T-helper 2 cell treated with Interferon-gamma antibody and Interleukin-4, amounts not matched to agents 100 ng/mL and 5 ng/mL, for 36 hours (primary cell): ENCODE results near the gene SIL1. TPM values are rescaled to one million over a fixed set of nuclear protein-coding genes. Genes with fewer than 3 reads are reported as not detected.
"Not testable (repeated sequence)": the region's sequence is repeated elsewhere in the genome, so short reads cannot be mapped to it uniquely, and the experiment has no call there.

Experiments used
- intact Hi-C: fragments of 100-400 bp; cut with micrococcal nuclease; formaldehyde crosslinking; loops from one replicate; pipeline ENCODE4 v1.15.1; 2023
- total RNA-seq: library from RNA; stranded (reverse); gene quantifications from 2 replicates; pipeline ENCODE4 v1.2.3, GENCODE V29; 2022

The SIL1 gene
- 18.7 and 21.6 TPM in 2 replicates for total RNA-seq

DNA sequence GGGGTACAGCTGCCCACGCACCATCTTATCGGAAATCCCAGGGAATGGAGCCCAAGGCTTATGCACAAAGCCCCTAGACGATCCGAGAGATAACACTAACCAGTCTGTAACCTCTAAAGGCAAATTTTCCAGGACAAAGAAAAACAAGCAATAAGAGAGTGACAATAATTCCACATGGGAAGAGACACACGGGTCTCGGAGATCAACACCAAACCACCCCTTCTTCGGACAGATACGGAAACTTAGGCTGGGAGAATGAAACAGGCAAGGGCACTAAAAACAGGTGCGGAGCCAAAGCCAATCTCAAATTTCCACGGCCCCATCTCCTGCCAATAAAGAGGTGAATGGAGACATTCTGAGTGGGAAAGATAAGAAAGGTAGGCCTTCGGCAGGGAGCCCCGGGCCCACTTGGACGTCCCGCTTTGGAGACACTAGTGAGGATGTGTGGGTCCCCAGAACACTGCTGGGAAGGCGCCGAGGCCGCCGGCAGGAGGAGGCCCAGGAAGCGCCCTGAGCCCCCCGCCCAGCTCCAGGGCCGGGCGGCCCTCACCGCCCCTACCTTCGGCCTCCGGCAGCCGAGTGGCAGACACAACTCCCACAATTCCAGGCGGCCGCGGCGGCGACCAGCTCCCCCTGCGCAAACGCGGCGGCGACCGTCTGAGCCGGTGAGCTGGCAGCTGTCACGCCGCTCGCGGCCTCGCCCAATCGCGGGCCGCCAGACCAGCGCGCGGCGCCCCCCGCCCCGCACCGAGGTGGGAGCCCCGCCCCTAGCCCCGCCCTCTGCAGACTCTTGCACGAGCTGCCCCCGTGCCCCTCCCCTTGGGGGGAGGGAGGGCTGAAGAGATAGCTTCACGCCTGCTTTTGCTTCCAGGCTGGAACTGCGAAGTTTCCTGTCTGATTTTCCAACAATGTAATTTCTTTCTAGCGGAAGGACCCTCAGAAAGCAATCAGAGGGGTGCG lies at the start of gene SIL1:
Gene SIL1 (minus strand): TSS at position 659 of the 960 bp plus-strand sequence. CDS start 70,525 bp downstream, outside the sequence.
- intact Hi-C loops, result loop anchor here (2.0 to 5.0 kb wide), 9 partner anchors 74 to 655 kb away; partner anchors contain the start of genes ETF1, HSPA9, MATR3 and PAIP2

GRCh38 chr5:139246394-139246793 lies 48.2 kb upstream of the SIL1 start:
- intact Hi-C loops, result no loop called here

DNA sequence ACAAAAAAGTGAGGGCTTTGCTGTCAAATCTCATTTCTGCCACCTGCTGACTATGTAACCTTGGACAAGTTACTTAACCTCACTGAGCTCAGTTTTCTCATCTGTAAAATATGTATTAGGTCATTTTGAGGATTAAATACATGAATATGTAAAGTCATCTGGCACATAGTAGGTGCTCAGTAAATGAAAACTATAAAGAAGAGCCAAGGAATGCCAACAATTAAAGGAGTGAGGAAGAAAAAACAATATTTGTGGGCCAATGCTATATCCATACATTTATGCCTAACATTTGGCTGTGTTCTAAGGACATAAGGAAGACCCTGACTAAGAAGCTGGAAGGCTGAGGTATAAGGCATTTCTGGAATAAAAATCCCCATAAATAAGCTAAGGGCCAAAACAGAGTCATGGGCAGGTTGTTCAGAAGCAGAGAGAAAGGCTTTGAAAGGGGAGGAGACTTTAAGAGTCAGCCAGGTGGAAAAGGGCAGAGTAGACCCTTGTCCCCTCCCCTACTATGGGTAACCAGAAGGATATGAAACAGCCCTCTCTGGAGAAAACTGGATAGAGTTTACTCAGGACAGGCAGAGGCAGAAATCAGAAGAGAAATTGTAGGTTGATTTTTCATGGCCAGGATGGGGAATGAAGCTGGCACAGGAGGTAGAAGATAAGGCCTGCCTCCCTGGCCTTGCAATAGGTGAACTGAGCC lies 47.6 kb upstream of the SIL1 start:
- intact Hi-C loops, result no loop called here

GRCh38 chr5:139243425-139243970 lies 45.3 kb upstream of the SIL1 start:
- intact Hi-C loops, result no loop called here

- intact Hi-C loops, result no loop called here
Observed at GRCh38 chr5:139241139-139241538, 43.0 kb upstream of the SIL1 start.

GRCh38 chr5:139236479-139236878 lies 38.3 kb upstream of the SIL1 start:
- intact Hi-C loops, result no loop called here

- intact Hi-C loops, result no loop called here
Observed at GRCh38 chr5:139232147-139232724, 34.1 kb upstream of the SIL1 start.

DNA sequence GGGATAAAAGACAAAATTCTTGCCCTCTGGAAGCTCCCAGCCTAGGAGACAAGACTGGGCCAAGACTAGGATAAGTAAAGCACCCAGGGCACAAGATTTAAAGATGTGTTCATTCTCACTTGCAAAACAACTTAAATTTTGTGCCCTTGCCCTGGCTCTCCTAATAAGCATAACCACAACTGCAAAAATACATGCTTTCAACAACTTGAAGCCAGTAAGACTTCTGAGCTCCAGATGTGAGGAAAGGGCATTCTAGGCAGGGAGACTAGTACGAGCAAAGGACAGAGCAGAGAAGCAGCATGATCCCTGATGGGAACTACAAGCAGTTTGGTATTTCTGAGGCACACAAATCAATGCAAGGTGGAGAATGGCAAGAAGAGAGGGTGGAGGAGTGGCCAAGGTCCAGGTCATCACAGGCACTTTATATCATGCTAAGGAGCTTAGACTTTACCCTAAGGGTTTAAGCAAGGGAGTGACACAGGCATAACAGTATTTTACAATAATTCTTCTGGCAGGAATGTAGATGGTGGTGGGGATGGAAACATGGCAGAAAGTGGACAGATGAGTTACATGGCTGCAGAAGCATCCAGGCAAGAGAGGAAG lies 30.1 kb upstream of the SIL1 start:
- intact Hi-C loops, result no loop called here

GRCh38 chr5:139226131-139226530 lies 28.0 kb upstream of the SIL1 start:
- intact Hi-C loops, result no loop called here

DNA sequence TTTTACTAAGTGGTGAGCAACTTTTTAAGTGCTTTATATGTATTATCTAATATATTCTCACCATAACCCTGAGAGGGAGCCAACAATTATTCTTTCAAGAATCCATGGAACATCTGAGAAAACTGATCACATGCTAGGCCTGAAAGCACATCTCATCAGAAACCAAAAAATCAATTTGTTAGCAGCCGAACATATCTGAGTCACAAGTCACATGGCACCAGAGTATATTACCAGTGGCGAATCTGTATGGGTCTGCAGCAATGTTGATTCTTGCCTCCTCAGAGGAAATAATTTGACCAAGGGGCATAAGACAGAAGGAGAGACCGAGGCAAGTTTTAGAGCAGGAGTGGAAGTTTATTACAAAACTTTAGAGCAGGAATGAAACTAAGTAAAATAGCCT lies 25.3 kb upstream of the SIL1 start:
- intact Hi-C loops, result no loop called here

- intact Hi-C loops, result no loop called here
Observed at GRCh38 chr5:139222346-139222745, 24.2 kb upstream of the SIL1 start.

GRCh38 chr5:139218038-139218437 lies 19.9 kb upstream of the SIL1 start:
- intact Hi-C loops, result not testable (repeated sequence)

GRCh38 chr5:139215107-139215975 lies 17.2 kb upstream of the SIL1 start:
- intact Hi-C loops, result no loop called here

- intact Hi-C loops, result no loop called here
Observed at GRCh38 chr5:139214646-139215045, 16.5 kb upstream of the SIL1 start.

DNA sequence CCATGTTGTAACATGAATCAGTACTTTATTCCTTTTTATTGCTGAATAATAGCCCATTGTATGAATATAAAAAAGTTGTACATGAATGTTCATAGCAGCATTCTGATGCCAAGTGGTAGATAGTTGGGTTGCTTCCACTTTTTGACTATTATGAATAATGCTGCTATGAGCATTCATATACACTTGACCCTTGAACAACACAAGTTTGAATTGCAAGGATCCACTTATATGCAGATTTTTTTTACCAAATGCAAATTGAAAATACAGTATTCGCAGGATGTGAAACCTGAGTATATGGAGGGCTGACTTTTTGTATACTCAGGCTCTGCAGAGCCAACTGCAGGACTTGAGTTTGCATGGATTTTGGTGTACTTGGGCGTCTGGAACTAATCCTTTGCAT lies 14.7 kb upstream of the SIL1 start:
- intact Hi-C loops, result no loop called here

GRCh38 chr5:139212486-139212885 lies 14.3 kb upstream of the SIL1 start:
- intact Hi-C loops, result no loop called here

DNA sequence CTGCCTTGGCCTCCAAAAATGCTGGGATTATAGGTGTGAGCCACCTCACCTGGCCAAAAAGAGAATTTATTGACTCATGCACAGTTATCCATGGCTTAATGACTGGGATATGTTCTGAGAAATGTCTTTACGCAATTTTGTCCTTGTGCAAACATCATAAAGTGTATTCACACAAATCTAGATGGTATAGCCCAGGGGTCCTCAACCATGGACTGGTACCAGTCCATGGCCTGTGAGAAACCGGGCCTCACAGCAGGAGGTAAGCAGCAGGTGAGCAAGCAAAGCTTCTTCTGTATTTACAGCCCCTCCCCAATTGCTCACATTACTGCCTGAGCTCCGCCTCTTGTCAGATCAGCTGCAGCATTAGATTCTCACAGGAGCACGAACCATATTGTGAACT lies 12.4 kb upstream of the SIL1 start:
- intact Hi-C loops, result no loop called here

DNA sequence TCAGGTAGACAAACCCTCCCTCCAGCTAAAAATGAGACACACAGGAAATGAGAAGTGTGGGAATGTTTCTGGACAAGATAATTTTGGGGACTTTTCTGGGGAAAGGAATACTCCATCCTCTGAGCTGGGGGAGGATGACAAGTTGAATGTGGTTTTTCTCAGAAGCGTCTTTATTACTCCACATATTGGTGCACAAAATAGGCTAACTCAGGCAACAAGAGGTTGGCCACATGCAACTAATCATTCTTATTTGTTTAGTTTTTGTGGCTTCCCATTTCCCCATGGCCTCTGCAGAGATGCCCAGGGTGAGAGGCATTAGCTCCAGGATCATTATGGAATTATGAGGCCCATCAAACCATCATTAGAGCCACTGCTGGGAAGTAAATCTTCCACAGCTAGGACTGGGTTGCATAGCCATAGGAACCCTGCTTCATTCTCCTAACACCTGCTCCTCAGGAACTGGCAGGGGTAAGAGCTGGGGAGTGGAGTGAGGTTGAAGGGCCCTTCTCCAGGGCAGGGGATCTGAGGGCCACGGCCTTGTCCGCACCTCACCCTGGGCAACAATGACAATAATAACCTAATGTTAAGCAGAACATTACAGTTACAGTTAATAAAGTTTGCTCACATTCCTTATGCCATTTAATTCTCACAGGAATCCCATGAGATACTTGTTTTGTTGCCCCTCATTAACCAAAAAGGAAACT lies 9.3 kb upstream of the SIL1 start:
- intact Hi-C loops, result no loop called here

- intact Hi-C loops, result no loop called here
Observed at GRCh38 chr5:139205586-139205985, 7.4 kb upstream of the SIL1 start.

- intact Hi-C loops, result no loop called here
Observed at GRCh38 chr5:139205124-139205523, 7.0 kb upstream of the SIL1 start.
